Keratinocyte (primary cell): ENCODE results near the gene ENTPD2.

Experiments
- CTCF ChIP-seq, 3 experiments: IDR thresholded peaks in 1 of 3; conservative IDR thresholded peaks in 1 of 3; optimal IDR thresholded peaks in 1 of 3; 2 replicates in 2 of 3; 3 replicates in 1 of 3; pipeline versions ENCODE3 to v1.5.1; 2011; ENCODE audit warnings: low read length in 3 of 3, mild to moderate bottlenecking in 3 of 3, moderate library complexity in 2 of 3, control low read depth in 1 of 3, inconsistent platforms in 1 of 3; ENCODE audit not compliant: insufficient read depth in 2 of 3; ENCODE audit errors: extremely low read depth in 1 of 3
- EZH2 ChIP-seq: IDR thresholded peaks from one replicate; pipeline ENCODE4 v1.6.1; 2012; ENCODE audit warnings: inconsistent platforms, mild to moderate bottlenecking, low read length, moderate library complexity

DNA sequence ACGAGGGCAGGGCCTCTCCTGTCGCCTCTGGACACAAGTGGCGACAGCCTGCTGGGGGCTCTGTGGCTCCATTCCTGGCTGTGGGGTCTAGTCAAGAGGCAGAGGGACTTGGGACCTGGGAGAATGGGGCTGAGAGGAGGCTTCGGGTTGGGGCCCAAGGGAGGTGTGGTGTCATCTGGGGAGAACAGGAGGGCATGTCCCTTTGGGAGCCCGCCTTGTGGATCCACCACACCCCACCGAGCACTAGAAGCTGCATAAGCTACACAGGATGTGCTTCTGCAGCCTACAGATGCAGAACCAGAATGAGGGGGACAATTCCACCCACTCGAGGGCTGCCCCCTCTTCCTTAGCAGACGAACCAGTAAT is 29.0 kb upstream of the ENTPD2 start:
- no peak for TF ChIP-seq CTCF (optimal IDR thresholded peaks at IDR 0.05 in 1 of 3, IDR thresholded peaks at IDR 0.05 in 1 of 3, conservative IDR thresholded peaks at IDR 0.05 in 1 of 3; ENCODE audit: extremely low read depth in 1 of 3, insufficient read depth in 2 of 3, low read length in 3 of 3)
- TF ChIP-seq EZH2: no peak
